LNCaP clone FGC (cell line): ENCODE measurements around the gene SOWAHB.

ENCODE experiments used
- DNase-seq: peaks from one replicate; pipeline ENCODE4 v3.0.0-alpha.2; 2011; ENCODE audit warnings: low read depth
- H3K4me3 ChIP-seq: 2 replicates; pipeline ENCODE4 v1.5.1; 2011; ENCODE audit warnings: mild to moderate bottlenecking, low read depth, low read length, control low read depth
- TF ChIP-seq, protein P1 (sequence below): IDR thresholded peaks from 2 replicates; pipeline ENCODE4 v1.5.1; 2012; ENCODE audit warnings: mild to moderate bottlenecking; ENCODE audit not compliant: control insufficient read depth, insufficient read depth; ENCODE audit errors: extremely low read depth

Gene SOWAHB

DNA sequence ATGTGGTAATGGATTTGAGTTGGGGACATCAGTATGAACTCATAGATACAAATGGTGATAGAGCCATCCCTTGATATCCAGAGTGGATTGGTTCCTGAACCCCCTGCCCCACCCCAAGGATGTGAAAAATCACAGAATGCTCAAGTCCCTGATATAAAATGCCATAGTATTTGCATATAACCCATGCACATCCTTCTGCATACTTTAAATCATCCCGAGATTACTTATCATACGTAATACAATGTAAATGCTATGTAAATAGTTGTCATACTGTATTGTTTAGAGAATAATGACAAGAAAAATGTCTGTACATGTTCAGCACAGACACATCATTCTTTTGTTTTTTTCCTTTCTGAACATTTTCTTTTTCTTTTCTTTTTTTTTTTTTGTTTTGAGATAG lies 32.7 kb upstream of the SOWAHB start:
- no peak overlapping the region for H3K4me3 ChIP-seq
- DNase-seq = no peak
- TF ChIP-seq, protein P1, sequence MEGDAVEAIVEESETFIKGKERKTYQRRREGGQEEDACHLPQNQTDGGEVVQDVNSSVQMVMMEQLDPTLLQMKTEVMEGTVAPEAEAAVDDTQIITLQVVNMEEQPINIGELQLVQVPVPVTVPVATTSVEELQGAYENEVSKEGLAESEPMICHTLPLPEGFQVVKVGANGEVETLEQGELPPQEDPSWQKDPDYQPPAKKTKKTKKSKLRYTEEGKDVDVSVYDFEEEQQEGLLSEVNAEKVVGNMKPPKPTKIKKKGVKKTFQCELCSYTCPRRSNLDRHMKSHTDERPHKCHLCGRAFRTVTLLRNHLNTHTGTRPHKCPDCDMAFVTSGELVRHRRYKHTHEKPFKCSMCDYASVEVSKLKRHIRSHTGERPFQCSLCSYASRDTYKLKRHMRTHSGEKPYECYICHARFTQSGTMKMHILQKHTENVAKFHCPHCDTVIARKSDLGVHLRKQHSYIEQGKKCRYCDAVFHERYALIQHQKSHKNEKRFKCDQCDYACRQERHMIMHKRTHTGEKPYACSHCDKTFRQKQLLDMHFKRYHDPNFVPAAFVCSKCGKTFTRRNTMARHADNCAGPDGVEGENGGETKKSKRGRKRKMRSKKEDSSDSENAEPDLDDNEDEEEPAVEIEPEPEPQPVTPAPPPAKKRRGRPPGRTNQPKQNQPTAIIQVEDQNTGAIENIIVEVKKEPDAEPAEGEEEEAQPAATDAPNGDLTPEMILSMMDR = no peak

DNA sequence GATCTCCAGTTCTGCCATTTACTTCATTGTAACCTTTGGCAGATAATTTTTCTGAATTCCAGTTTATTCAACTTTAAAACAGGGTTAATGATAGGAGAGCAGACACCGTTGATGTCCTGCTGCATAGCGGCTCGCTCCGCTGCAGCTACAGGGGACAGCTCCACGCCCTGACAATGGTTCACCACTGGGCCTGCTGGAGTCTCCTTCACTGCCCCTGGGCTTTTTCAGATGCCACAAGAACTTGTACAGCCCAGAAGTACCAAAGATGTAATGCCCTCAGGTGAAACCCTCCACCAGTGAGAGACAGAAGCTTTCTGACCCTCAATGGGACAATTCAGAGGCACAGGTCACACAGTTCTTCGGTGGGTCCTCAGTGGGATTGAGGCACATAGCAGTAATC lies 28.9 kb upstream of the SOWAHB start:
- H3K4me3 ChIP-seq = no peak overlapping the region
- TF ChIP-seq, protein P1 = no peak
- no peak for DNase-seq

DNA sequence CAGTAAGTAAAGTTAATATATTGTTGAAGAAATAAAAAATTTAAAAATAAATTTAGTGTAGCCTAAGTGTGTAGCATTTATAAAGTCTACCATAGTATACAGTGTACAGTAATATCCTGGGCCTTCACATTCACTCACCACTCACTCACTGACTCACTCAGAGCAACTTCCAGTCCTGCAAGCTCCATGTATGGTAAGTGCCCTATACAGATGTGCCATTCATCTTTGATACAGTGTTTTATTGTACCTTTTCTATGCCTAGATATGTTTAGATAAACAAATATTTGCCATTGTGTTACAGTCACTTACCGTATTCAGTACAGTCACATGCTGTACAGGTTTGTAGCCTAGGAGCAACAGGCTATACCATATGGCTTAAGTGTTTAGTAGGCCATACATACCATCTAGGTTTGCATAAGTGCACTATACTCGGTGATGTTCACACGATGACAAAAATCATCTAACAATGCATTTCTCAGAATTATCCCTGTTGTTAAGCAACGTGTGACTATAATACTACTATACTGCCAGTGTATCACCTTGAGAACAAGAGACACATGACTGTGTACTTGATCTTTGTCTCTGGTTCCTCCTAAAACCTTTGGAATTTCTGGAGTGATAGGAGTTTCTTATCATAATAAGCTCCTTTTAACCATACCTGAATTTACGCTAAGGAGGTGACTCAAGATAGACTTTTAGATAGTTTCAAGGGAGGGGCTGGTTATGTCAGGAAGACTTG lies 25.8 kb upstream of the SOWAHB start:
- H3K4me3 ChIP-seq = no peak overlapping the region
- TF ChIP-seq, protein P1 = no peak
- DNase-seq = no peak

DNA sequence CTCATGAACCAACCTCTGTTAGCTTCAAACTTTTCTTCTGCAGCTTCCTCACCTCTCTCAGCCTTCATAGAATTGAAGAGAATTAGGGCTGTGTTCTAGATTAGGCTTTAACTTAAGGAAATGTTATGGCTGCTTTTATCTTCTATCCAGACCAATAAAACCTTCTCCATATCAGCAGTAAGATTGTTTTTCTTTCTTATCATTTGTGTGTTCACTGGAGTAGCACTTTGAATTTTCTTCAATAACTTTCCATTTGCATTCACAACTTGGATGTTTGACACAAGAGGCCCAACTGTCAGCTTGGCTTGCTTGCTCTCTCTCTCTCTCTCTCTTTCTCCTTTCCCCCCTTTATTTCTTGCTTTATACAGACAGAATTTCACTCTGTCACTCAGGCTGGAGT lies 22.8 kb upstream of the SOWAHB start:
- no peak for DNase-seq
- no peak overlapping the region for H3K4me3 ChIP-seq
- TF ChIP-seq, protein P1 = no peak

DNA sequence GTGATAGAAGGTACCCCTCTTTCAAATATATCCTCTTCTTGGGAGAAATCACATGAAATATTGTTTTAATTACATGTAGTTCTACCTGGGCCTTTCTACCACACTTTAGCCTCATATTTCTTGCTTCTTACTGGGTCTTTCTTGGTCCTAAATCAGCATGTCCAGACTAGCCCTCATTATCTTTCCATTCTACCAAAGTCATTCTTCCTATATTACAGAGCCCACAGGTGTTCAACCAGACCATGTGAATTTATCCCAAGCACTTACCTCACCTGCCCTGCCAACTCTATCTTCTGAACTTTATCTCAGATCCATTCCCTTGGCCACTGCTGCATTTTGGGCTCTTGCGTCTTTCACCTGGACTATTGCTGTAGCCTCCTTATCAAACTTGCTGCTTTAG lies 11.8 kb upstream of the SOWAHB start:
- TF ChIP-seq, protein P1 = no peak
- H3K4me3 ChIP-seq = no peak overlapping the region
- DNase-seq = no peak

DNA sequence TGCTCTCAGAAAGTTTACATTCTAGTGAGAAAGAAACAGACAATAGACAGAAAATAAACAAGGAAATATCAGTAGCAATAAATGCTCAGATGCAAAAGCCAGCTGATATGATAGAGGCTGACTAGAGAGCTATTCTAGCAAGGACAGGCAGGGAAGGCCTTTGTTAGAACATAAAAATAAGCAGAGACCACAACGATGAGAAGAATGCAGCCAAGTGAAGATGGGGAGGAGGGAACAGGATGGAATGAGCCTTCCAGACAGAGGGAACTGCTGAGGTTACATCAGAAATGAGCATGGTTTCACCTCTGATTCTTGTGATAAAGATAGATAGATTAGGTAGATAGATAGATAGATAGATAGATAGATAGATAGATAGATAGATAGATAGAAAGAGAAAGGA lies 7.6 kb upstream of the SOWAHB start:
- TF ChIP-seq, protein P1 = no peak
- H3K4me3 ChIP-seq = no peak overlapping the region
- DNase-seq = no peak

DNA sequence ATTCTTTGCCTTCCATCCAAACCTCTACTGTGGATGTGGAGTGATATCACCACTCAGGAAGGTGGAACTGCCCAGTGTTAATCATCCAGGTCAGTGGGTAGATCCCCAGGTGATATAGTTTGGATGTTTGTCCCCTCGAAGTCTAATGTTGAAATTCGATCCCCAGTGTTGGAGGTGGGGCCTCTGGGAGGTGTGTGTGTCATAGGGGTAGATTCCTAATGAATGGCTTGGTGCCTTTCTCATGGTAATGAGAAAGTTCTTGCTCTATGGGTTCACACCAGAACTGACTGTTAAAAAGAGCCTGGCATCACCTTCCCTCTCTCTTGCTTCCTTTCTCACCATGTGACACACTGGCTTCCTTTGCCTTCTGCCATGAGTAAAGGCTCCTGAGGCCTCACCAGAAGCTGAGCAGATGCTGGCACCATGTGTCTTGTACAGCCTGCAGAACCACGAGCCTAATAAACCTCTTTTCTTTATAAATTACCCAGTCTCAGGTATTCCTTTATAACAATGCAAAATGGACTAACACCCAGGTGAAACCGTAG lies 6.8 kb upstream of the SOWAHB start:
- H3K4me3 ChIP-seq = no peak overlapping the region
- TF ChIP-seq, protein P1 = no peak
- DNase-seq = no peak
